SJSA1 (cell line): ENCODE results near the gene SEC14L5. TPM values are rescaled to one million over a fixed set of nuclear protein-coding genes. Genes with fewer than 3 reads are reported as not detected.
"Not testable (repeated sequence)": the region's sequence is repeated elsewhere in the genome, so short reads cannot be mapped to it uniquely, and the experiment has no call there.

Experiments
- DNase-seq, 2 experiments: peaks; one replicate each; pipeline ENCODE4 v3.0.0-alpha.2; 2015 to 2020; ENCODE audit warnings: low spot score in 2 of 2, low read depth in 1 of 2
- H3K27ac ChIP-seq: fragments of 250-450 bp; sonication (Bioruptor Pico); 2 replicates; pipeline ENCODE4 v1.5.1; 2020; ENCODE audit warnings: mild to moderate bottlenecking, moderate library complexity
- H3K27me3 ChIP-seq: fragments of 250-450 bp; sonication (Bioruptor Pico); replicated peaks from 2 replicates; pipeline ENCODE4 v1.5.1; 2020; ENCODE audit warnings: mild to moderate bottlenecking, moderate library complexity
- H3K36me3 ChIP-seq: fragments of 250-450 bp; sonication (Bioruptor Pico); 2 replicates; pipeline ENCODE4 v1.5.1; 2020; ENCODE audit warnings: mild to moderate bottlenecking
- H3K4me1 ChIP-seq: fragments of 250-450 bp; sonication (Bioruptor Pico); replicated peaks from 2 replicates; pipeline ENCODE4 v1.6.1; 2021; ENCODE audit warnings: mild to moderate bottlenecking
- H3K4me3 ChIP-seq: fragments of 250-450 bp; sonication (Bioruptor Pico); 2 replicates; pipeline ENCODE4 v1.5.1; 2020; ENCODE audit warnings: mild to moderate bottlenecking
- H3K9me3 ChIP-seq: fragments of 250-450 bp; sonication (Bioruptor Pico); replicated peaks from 2 replicates; pipeline ENCODE4 v1.5.1; 2020; ENCODE audit warnings: mild to moderate bottlenecking
- total RNA-seq: library from RNA; depleted of rRNA; stranded (reverse); fragments of >200 nt; shearing (Covaris generic); gene quantifications from 2 replicates; pipeline ENCODE4 v1.2.3, GENCODE V29; 2014

The SEC14L5 gene
- total RNA-seq, 1 experiment from 2014 or later: not detected

DNA sequence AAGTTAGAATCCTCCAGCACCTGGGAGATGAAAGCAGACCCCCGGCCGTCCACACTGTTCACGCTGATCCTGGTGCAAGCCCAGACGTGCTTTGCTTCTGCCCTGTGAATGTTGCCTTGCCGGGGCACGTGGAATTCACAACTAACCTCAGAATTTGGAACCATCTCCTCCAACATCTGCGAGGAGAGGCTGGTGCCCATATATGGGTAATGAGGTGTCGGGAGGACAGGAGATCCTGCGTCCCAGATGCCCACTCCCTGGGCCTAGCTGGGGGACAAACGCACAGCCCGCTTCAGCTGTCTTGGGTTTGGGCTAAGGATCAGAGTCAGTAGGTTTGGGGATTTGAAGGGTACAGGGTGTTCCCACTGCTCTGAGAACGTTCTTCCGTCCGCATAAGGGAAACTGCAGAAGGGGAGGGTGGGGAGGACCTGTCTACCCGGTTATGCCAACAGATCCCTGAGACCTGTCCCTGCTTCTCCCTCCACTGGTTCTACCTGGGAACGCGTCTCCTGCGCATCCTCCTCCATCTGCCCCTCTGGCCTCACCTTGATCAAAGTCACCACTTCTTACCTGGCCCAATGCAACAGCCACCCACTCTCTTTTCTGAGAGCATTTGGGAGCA, 35.3 kb upstream of the SEC14L5 start:
- Histone ChIP-seq H3K9me3 (peaks cover 8% of the 10 kb centered on the region), H3K4me3 (no peak overlapping the region), H3K27me3 (no peaks in the 10 kb centered on the region), H3K27ac (no peak overlapping the region), H3K4me1 (no peaks in the 10 kb centered on the region), H3K36me3 (no peaks in the 10 kb centered on the region)
- no peak for DNase-seq

DNA sequence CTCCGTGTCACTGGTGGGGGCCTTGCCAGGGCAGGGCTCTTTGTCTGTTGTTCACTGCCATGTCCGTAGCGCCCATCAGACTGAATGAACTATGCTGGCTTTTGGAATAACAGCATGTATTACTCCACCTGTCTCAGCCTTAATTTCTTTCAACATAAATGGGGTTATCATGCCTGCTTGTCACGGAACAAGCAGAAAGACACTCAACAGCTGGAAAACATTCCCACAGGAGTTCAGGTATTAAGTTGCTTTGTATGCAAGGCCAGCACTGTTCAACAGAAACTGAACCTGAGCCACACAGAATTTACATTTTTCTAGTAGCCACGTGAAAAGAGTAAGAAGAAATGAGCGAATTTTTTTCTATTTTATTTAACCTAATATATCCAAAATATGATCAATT, 34.3 kb upstream of the SEC14L5 start:
- Histone ChIP-seq H3K36me3 (no peaks in the 10 kb centered on the region), H3K27me3 (no peaks in the 10 kb centered on the region), H3K4me3 (no peak overlapping the region), H3K4me1 (no peaks in the 10 kb centered on the region), H3K9me3 (peaks cover 8% of the 10 kb centered on the region), H3K27ac (no peak overlapping the region)
- DNase-seq: no peak

DNA sequence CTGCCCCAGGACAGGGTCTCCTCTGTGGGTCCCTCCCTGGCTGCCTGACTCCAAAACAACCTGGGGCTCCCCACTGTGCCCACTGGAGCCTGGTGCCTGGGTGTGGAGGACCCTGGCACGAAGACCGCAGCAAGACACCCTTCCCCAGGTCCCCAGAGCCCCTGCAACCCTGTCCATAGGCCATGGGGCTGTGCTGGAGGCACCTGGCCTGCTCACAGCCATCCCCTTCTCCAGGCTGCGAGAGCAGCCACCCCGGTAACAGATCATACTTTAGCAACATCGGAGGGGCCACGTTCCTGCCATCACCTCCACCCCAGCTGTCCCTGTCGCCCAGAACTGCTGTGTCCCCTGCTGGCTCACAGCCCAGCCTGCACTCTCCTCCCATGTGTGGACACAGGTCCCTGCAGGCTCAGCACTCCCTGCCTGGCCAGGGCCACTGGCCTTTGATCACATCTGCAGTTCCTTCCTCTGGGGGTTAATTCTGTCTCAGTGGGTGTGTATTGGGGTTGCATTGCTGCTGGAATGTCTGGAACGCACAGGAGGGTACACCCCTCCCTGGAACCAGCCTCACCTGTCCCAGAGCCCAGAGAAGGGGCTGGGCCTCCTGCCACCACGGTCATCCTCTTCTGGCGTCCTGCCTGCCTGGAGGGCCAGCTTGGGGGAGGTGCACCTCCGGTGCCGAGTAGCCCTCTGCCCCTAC, 33.4 kb upstream of the SEC14L5 start:
- DNase-seq: no peak
- Histone ChIP-seq H3K4me3 (no peak overlapping the region), H3K27me3 (no peaks in the 10 kb centered on the region), H3K9me3 (peaks cover 8% of the 10 kb centered on the region), H3K4me1 (no peaks in the 10 kb centered on the region), H3K36me3 (no peaks in the 10 kb centered on the region), H3K27ac (no peak overlapping the region)

DNA sequence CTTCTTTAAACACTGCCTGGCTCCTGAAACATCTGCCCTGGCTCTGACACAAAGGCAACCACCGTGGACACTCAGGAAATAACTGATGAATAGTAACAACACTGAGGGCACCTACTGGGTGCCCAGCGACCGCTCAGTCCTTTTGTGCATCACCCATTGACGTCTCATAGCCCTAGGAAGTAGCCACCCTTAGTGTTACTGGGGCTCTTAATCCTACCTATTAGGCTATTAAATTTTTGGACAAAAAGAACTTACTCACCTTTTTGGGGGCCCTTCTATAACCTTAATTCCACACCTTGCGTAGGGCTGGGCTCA, 32.9 kb upstream of the SEC14L5 start:
- Histone ChIP-seq H3K27me3 (no peaks in the 10 kb centered on the region), H3K27ac (no peak overlapping the region), H3K4me3 (no peak overlapping the region), H3K9me3 (peaks cover 8% of the 10 kb centered on the region), H3K4me1 (no peaks in the 10 kb centered on the region), H3K36me3 (no peaks in the 10 kb centered on the region)
- no peak for DNase-seq

DNA sequence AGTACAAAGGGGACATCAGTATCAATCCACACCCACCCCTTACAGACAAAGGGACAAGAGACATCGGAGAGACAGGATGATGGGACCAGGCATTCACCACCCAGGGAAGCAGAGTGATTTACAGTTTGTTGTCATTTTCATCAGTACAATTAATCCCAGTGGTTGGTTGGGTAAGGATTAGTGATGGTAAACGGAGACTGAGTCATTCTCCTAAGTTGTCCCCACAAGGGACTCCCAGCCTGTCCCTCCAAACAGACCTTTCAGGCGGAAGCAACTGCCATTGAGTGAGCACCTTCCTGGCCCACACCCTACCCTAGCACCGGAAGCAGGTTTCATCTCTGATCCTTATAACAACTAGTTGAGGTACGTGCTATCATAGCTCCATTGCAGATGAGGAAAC, 32.3 kb upstream of the SEC14L5 start:
- DNase-seq: no peak
- H3K4me3 ChIP-seq: no peak overlapping the region
- no peaks in the 10 kb centered on the region for H3K4me1 ChIP-seq
- no peaks in the 10 kb centered on the region for H3K27me3 ChIP-seq
- no peaks in the 10 kb centered on the region for H3K36me3 ChIP-seq
- no peak overlapping the region for H3K27ac ChIP-seq
- peaks cover 8% of the 10 kb centered on the region for H3K9me3 ChIP-seq

DNA sequence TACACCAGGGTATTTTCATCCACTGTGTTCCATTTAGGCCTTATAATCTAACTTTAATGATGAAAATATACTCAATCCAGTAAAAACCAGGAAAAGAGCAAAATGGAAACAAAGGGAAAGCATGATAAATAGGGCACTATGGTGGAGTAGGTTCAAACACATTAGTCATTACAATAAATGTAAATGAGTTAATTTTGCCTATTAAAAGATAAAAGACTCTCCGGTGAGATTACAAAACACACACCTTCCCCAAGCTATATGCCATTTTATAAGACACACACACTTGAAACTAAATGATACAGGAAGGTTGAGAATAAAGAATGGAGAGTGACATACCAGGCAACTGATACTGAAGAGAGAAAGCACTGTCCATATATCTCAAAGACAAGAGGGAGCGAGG, 31.2 kb upstream of the SEC14L5 start:
- H3K4me1 ChIP-seq: no peaks in the 10 kb centered on the region
- no peaks in the 10 kb centered on the region for H3K36me3 ChIP-seq
- no peak overlapping the region for H3K4me3 ChIP-seq
- H3K27ac ChIP-seq: no peak overlapping the region
- peaks cover 8% of the 10 kb centered on the region for H3K9me3 ChIP-seq
- no peaks in the 10 kb centered on the region for H3K27me3 ChIP-seq
- DNase-seq: no peak

DNA sequence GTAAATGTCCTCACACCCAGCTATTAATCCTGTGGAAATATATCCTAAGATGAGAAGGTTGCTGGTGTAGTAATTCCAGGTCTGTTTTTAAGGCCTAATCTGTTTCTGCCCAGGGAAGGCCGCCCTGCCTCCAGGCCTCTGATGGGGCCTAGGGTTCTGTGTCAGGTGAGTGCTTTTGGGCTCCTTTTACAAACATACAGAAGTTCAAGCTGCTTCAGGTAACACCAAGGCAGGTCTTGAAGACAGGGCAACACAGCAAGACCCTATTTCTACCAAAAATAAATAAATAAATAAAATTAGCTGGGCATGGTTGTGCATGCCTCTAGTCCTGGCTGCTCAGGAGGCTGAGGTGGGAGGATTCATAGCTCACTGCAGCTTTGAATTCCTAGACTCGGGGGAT, 30.5 kb upstream of the SEC14L5 start:
- no peak for DNase-seq
- H3K4me1 ChIP-seq: no peaks in the 10 kb centered on the region
- peaks cover 8% of the 10 kb centered on the region for H3K9me3 ChIP-seq
- no peak overlapping the region for H3K4me3 ChIP-seq
- no peaks in the 10 kb centered on the region for H3K36me3 ChIP-seq
- no peaks in the 10 kb centered on the region for H3K27me3 ChIP-seq
- no peak overlapping the region for H3K27ac ChIP-seq

DNA sequence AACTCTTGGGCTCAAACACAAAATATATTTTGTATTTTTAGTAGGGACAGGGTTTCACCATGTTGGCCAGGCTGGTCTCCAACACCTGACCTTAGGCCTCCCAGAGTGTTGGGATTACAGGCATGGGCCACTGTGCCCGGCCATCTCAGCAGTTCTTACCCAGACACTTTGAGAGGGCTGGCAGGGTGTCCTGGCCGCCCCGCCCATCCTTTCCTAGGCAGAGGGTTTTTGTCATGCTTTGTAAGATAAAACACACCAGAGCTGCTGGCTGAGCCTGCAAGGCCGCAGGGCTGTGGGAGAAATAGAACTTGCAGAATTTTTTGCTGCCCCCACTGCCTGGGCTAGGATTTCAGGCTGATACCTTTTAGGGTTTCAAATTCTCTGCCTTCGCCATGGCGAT, 29.9 kb upstream of the SEC14L5 start:
- H3K9me3 ChIP-seq: peaks cover 8% of the 10 kb centered on the region
- no peak overlapping the region for H3K4me3 ChIP-seq
- no peaks in the 10 kb centered on the region for H3K4me1 ChIP-seq
- no peaks in the 10 kb centered on the region for H3K36me3 ChIP-seq
- no peak for DNase-seq
- no peak overlapping the region for H3K27ac ChIP-seq
- H3K27me3 ChIP-seq: no peaks in the 10 kb centered on the region

DNA sequence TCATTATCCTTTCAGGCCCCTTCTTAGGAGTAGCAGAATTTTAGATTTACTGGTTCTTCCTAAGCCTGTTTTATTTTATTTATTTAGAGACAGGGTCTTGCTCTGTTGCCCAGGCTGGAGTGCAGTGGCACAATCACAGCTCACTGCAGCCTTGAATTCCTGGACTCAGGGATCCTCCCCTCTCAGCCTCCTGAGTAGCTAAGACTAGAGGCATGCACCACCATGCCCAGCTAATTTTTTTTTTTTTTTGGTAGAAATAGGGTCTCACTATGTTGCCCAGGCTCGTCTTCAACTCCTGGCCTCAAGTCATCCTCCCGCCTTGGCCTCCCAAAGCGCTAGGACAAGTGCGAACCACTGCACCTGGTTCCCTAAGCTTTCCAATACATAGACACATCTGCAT, 28.5 kb upstream of the SEC14L5 start:
- not testable (repeated sequence) for H3K4me1 ChIP-seq, H3K36me3 ChIP-seq, H3K9me3 ChIP-seq, H3K27me3 ChIP-seq, DNase-seq, H3K4me3 ChIP-seq, H3K27ac ChIP-seq

DNA sequence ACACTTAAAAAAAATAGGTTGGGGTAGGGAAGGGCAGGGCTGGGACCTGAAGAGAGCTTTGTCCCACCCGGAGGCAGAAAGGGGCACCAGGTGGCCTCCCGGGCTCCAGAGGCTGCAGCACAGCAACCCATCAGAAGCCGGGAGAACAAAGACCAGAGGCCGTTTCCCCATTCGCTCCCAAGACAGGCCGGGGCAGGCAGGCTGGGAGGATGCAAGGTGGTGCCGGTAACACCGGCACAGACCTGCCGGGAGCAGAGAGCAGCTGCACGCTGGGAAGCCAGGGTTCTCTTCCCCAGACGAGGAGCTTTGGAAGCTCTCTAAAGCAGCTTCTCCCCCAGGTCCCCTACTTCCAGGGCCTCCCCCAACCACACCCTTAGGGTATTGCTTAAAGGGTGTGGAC, 26.7 kb upstream of the SEC14L5 start:
- H3K9me3 ChIP-seq: peaks cover 8% of the 10 kb centered on the region
- no peaks in the 10 kb centered on the region for H3K36me3 ChIP-seq
- H3K27me3 ChIP-seq: peaks cover 6% of the 10 kb centered on the region; the same call in 1 of the 2 replicates
- H3K4me3 ChIP-seq: no peak overlapping the region
- H3K4me1 ChIP-seq: peaks cover 2% of the 10 kb centered on the region
- no peak overlapping the region for H3K27ac ChIP-seq
- DNase-seq: no peak

DNA sequence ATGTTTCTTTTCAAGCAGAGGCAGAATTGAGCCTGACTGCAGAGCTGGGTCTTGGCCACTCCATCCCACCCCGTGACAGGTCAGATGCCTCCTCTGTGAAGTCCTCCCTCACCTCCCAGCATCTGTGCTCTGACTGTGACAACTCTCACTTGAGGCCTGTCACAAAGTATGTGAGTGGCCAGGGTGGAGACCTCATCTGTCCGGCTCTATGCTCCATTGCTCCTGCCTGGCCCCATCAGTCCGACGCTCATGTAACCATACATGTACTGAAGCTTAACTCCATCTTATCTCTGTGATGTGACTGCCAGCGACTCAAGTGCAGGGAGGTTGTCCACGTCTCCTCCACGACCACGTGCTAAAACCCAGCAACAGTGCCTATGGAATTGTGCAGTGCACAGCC, 24.7 kb upstream of the SEC14L5 start:
- Histone ChIP-seq H3K9me3 (no peaks in the 10 kb centered on the region), H3K4me1 (peaks cover 10% of the 10 kb centered on the region), H3K4me3 (no peak overlapping the region), H3K36me3 (no peaks in the 10 kb centered on the region), H3K27ac (no peak overlapping the region), H3K27me3 (peaks cover 11% of the 10 kb centered on the region; the same call in 1 of the 2 replicates)
- DNase-seq: no peak

DNA sequence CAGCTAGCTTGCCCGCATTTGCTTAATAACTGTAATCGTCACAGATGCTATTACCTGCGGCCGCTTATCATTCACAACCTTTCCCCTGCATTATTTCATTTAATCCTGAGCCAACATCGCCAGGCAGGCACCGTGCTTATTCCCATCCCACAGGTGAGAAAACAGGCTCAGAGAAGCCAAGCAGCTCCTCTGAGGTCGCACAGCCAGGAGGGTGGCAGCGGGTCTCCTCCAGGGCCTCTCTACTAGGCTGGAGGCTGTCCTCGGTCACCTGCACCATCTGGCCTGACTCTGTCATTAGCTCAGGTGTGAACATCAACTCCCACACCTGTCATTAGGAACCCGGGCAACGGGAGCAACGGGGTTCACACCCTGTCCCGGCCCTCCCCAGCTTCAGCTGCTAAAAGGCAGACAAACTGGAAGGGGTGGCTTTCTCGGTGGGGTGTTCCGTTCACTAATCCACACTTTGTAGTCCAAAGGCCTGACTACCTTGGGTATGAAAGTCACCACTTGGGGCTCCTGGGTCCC, 24.2 kb upstream of the SEC14L5 start:
- H3K27ac ChIP-seq: no peak overlapping the region
- H3K4me3 ChIP-seq: no peak overlapping the region
- no peak for DNase-seq
- peaks cover 10% of the 10 kb centered on the region for H3K4me1 ChIP-seq
- no peaks in the 10 kb centered on the region for H3K36me3 ChIP-seq
- H3K27me3 ChIP-seq: peaks cover 11% of the 10 kb centered on the region; the same call in 1 of the 2 replicates
- H3K9me3 ChIP-seq: no peaks in the 10 kb centered on the region

DNA sequence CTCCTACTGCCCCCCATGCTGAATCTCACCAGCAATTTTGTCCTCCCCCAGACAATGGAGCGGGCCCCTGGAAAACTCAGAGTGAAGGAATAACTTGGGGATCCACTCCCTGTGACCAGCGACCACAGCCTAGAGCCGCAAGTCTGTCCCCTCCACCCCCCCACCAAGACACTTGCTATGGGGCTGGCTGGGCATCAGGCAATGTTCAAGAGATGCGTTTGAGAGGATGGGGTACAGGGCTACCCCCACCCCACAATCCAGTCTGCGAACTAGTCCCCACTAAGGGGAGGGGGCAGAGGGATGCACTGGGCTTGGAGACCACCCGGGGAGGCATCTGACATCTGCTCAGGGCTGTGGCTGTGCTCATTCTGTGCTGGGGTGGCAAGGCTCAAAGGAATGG, 23.5 kb upstream of the SEC14L5 start:
- no peak for DNase-seq
- Histone ChIP-seq H3K27ac (no peak overlapping the region), H3K27me3 (peaks cover 11% of the 10 kb centered on the region; the same call in 1 of the 2 replicates)

DNA sequence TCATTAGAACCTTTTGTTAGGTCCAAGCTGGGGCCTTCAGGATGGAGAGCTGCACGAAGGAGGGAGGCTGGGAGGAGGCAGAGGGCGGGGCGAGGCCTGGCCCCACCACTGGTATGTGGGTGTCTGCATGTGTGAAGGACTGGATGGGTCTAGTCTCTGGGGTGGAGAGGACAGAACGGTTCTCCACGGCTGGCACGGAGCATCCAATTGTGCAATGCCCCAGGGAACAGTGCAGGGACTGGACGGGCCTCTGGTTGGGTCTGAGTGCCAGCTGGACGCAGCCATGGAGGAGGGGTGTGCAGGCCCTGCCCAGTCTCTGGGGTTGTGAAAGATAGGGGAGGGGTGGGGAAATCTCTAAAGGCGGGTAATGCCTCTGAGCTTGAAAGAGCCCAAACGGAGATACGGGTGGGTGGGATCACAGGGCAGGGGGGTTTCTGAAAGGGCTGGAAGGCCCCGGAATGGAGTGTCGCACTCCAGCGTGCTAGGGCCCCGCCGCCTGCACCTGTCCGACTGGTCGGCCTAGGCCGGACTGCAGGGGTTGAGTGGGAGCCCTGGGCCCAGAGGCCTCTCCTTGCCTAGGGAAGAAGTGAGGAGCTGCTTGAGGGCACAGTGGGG, 22.8 kb upstream of the SEC14L5 start:
- H3K36me3 ChIP-seq: no peaks in the 10 kb centered on the region
- H3K27me3 ChIP-seq: peaks cover 11% of the 10 kb centered on the region; the same call in 1 of the 2 replicates
- no peak overlapping the region for H3K27ac ChIP-seq
- H3K9me3 ChIP-seq: no peaks in the 10 kb centered on the region
- H3K4me3 ChIP-seq: no peak overlapping the region
- DNase-seq: no peak
- H3K4me1 ChIP-seq: peaks cover 16% of the 10 kb centered on the region

More for the DNA sequence above, 23.5 kb upstream of the SEC14L5 start:
- Histone ChIP-seq H3K9me3 (no peaks in the 10 kb centered on the region), H3K36me3 (no peaks in the 10 kb centered on the region), H3K4me3 (no peak overlapping the region), H3K4me1 (peaks cover 10% of the 10 kb centered on the region)
